Measurements from ENCODE around the gene C12orf56. TPM values are rescaled to one million over a fixed set of nuclear protein-coding genes. Genes with fewer than 3 reads are reported as not detected.
A peak's percentile ranks its signal among the peaks of the same experiment; 100 is the strongest.

The C12orf56 gene, protein sequence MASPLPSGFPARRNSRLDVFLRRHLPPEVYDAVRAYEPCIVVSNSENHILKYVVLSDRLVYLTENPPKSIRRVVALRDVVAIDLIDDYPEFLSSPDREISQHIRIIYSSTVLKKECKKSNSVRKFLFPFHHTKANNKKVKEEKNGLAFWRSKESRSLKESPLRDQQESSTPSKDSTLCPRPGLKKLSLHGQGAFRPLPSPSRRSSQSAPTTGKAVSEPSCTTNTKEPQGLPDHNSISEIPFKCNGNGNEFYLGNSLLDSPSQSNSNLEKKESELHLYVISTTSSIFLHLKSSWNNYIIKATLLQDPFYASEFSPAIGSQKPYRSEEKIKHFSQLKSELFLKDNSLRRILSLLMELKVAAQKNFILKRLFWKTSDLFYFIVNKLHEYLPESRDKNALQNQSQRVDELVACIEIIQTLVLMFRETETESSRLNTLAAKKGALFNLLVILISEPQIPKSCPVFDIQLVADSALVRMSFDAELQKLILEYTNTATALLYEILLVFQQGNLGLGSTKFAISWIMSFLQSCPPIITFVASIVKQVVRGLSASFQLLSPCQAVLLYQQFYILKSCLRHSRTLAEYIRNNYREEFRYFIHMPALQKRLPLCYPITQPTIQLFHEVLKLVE
- total RNA-seq = 9.2 TPM

DNA sequence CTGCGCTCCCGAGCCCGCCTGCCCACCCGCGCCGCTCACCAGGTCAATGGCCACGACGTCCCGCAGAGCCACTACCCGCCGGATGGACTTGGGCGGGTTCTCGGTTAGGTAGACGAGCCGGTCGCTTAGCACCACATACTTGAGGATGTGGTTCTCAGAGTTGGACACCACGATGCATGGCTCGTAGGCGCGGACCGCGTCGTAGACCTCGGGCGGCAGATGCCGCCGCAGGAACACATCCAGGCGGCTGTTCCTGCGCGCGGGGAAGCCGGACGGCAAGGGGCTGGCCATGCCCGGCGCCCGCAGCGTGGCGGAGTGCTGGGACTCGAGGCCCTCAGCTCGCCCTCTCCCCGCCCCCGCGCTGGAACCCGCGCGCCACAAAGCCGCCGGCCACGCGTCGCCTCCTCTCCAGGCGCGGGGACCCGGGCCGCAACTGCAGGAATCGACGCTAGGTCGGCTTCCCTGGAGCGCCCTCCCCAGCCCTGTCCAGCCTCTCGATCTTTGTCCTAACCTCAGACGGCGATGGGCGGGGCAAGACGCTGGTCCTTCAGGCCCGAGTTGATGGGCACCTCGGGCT is at the start of gene C12orf56:
TSS of gene C12orf56 (minus strand) at position 484 of the 577 bp plus-strand sequence. CDS start at position 291, 193 bp downstream.
- peak; percentile 34 for ATAC-seq

DNA sequence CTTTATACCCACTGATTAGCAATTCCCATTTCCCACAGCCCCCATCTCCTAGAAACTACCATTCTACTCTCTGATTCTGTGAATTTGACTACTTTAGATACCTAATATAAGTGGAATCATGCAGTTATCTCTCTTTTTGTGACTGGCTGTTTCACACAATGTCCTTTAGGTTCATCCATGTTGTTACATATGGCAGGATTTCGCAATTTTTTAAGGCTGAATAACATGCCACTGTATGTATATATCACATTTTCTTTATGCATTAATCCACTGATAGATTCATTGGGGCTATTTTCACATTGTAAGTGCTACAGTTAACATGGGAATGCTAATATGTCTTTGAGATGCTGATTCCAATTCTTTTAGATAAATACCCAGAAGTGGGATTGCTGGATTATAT is 49.5 kb upstream of the C12orf56 start:
- intact Hi-C loops (cut with DNase I) = no loop called here
- DNase-seq (ENCODE audit: low spot score) (no peak), ATAC-seq (no peak)

More for the DNA sequence above, at the start of gene C12orf56:
- peak; percentile 64 for DNase-seq (ENCODE audit: low spot score)
- intact Hi-C loops (cut with DNase I) = no loop called here

DNA sequence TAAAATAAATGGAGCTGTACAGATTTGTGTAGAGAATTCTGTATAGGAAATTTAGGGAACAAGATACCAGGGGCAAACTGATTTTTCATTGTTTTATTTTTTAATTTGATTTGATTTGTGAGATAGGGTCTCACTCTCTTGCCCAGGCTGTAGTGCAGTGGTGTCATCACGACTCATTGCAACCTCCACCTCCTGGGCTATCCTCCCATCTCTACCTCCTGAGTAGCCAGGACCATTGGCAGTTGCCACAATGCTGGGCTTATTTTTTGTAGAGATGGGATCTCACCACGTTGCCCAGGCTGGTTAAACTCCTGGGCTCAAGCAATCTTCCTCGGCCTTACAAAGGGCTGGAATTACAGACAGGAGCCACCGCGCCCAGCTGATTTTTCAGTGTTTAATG is 43.4 kb upstream of the C12orf56 start:
- DNase-seq (ENCODE audit: low spot score) (no peak), ATAC-seq (no peak)
- intact Hi-C loops (cut with DNase I) = no loop called here

DNA sequence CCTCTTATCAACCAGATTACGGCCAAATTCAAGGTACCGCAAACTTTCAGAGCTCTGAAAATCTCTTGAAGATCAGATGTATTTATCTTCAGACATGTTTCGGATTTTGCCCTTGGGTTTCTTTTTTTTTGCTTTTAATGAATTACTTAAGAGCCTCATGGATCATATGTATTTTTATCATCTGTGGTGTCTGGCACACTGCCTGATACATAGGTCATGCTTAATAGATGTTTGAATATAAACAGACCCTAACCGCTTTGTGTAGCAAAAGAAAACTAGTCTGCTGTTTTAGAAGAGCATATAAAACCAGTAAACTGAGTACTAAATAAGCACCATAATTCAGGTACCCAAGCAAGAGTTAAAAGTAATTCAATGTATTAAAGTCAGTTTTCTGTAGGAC is 41.2 kb upstream of the C12orf56 start:
- no peak for ATAC-seq
- intact Hi-C loops (cut with DNase I) = no loop called here
- DNase-seq (ENCODE audit: low spot score) = no peak

DNA sequence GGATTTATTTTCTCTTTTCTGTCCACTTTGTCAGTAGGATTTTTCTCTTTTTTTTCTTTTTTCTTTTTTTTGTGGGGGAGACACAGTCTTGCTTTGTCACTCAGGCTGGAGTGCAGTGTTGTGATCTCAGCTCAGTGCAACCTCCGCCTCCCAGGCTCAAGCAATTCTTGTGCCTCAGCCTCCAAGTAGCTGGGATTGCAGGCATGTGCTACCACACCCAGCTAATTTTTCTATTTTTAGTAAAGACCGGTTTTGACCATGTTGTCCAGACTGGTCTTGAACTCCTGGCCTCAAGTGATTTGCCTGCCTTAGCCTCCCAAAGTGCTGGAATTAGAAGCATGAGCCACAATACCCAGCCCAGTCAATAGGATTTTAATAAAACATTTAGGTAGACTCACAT is 40.3 kb upstream of the C12orf56 start:
- ATAC-seq = no peak
- intact Hi-C loops (cut with DNase I) = no loop called here
- no peak for DNase-seq (ENCODE audit: low spot score)

DNA sequence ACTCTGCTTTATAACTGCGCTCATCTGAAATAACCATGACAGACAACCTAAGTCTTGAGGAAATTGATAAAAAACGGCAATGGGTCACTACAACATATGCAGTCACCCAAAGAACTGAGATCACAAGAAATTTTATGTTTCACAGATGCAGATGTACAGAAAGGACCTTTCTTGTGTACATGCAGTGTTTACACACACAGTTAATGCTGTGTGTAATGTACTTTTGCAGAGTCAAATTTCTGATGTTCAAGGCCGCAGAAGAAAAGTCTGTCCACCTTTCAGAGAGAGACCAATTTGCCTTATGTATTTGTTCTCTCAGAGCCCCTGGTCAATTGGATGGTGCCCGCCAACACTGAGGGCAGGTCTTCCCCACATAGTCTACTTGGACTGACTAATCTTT is 38.4 kb upstream of the C12orf56 start:
- intact Hi-C loops (cut with DNase I) = no loop called here
- ATAC-seq (no peak), DNase-seq (ENCODE audit: low spot score) (no peak)

DNA sequence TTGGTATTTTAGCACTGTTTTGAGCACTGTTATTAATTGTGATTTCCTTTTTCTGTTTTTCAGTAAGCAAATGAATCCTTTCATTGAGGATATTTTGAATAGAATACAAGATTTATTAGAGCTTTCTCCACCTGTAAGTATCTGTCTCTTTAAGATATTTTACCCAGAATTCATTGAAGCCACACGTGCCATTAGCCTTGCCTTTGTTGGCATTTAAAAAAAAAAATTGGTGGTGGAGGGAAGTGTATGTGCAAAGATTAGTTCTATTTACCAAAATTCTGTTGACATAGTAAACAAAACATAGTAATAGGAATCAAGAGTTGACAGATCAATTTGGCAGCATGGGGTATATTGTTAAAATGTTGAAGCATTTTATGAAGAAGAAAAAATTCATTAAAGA is 37.4 kb upstream of the C12orf56 start:
- no peak for DNase-seq (ENCODE audit: low spot score)
- no peak for ATAC-seq
- intact Hi-C loops (cut with DNase I) = no loop called here

DNA sequence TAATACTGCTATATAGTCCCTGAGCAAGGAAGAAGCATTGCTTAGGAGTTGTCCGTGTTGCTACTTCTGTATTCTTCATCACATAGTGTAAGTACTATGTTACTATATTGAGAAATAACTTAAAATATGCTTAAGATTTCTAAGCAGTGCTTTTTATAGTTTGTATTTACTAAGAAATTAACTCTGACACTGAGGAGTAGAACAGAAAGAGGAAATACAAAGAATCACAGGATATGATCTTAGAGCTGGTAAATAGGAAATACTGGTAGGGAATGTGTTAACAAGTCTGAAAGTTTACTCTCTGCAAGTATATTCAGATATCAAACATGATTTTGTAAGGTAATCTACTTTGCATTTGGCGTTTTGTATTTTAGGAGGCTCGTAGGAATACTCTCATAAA is 29.1 kb upstream of the C12orf56 start:
- no peak for ATAC-seq
- DNase-seq (ENCODE audit: low spot score) = no peak
- intact Hi-C loops (cut with DNase I) = no loop called here

DNA sequence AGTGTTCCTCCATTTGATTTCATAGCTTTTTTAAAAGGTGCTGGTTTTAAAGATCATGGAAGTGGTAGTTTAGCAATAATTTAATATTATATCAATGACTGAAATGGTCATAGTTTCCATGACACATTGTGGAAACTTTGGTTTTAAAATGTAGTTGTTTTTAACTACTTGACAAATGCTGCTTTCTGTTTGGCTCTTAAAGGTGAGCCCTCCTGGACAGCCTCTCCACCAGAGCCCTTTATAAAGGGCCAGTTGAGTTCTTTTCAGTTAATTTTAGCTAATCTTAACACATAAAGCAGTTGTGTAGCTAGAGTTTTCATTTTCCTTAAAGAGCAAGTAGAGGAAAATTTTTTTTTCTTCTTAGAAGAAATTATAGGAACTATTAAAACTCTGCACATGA is 27.7 kb upstream of the C12orf56 start:
- DNase-seq (ENCODE audit: low spot score) (no peak), ATAC-seq (no peak)
- intact Hi-C loops (cut with DNase I) = no loop called here

DNA sequence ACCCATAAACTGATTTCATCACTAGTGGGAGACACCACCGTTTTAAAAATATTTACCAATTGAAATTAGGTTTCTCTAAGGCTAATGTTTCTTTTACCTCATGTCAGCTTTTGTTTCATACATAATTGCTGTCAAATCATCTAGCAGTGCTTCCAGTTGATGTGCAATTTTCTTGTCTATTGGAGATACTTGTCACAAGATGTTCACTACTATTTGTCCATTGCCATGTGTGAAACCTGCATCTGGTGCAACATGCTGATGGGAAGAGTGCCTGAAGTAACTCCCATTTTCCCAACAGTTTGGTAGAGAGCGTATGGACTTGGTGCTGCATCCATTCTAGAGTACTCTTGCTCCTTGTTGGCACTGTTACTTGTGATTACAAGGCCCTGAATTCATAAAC is 23.3 kb upstream of the C12orf56 start:
- no peak for DNase-seq (ENCODE audit: low spot score)
- intact Hi-C loops (cut with DNase I) = no loop called here
- no peak for ATAC-seq

DNA sequence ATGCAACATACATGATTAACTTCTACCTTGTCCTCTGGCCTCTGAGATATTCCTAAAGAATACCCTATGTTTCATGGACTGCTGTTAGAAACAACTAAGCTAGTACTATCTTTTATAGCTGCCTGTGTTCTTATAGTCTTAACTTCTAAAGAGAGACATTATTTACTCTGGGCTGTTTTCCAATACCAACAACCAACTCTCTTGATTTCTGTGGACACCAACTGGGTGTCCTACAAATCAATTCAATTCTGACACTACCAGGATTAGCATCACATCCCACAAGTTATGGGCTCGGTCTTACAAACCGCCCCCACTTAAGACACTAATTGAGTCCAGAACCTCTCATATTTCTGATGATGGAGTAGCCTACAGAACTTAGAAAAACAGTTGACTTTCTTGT is 21.9 kb upstream of the C12orf56 start:
- intact Hi-C loops (cut with DNase I) = no loop called here
- ATAC-seq (no peak), DNase-seq (ENCODE audit: low spot score) (no peak)

DNA sequence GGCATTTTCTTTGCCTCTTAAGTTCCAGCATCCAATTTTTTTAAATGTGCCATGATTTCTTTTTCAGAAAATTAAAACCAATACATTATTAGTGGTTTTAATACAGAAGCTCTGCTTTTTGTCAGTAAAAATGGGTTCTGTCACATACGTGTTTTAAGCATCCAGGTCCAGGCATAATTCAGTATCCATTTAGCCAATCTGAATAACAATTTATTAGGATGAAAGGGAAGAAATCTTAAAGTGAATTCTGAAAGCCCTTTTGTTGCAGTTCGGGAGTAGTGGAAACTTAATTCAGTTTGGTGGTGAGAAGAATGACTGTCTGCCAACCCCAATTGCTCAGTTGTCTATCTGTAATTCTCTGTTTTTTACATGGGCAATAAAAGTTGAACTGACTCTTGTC is 20.9 kb upstream of the C12orf56 start:
- DNase-seq (ENCODE audit: low spot score) (no peak), ATAC-seq (no peak)
- intact Hi-C loops (cut with DNase I) = no loop called here

DNA sequence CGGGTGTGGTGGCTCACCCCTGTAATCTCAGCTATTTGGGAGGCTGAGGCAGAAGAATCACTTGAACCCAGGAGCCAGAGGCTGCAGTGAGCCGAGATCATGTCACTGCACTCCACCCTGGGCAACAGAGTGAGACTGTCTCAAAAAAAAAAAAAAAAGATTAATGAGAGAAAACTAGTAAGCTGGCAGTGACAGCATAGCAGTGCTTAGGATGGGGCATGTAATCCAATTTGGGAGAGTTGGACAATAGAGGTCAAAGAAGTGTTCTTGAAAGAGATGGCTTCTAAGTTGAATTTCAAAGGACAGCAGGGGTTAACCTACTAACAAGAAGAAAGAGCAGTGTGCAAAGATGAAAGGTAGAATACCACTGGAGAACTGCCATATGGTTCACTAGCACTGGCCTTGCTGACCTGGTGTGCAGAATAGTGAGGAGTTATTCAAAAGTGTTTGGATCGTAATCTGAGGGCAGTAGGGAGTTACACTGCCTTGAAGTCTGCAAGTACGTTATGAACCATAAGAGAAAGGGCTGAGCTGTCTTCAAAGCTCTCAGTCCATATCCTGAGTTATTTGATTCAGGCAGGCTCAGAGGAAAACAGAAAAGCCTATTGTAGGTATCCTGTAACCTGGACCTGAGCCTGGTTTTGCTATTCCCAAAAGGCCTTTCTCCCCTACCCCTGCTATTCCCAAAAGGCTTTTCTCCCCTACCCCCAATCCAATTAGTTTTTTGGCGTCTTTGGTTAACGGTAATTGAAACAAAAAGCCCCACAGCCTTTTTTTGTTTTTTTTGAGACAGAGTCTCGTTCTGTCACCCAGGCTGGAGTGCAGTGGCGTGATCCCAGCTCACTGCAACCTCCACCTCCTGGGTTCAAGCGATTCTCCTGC is 17.0 kb upstream of the C12orf56 start:
- no peak for ATAC-seq
- intact Hi-C loops (cut with DNase I) = no loop called here
- DNase-seq (ENCODE audit: low spot score) = no peak

DNA sequence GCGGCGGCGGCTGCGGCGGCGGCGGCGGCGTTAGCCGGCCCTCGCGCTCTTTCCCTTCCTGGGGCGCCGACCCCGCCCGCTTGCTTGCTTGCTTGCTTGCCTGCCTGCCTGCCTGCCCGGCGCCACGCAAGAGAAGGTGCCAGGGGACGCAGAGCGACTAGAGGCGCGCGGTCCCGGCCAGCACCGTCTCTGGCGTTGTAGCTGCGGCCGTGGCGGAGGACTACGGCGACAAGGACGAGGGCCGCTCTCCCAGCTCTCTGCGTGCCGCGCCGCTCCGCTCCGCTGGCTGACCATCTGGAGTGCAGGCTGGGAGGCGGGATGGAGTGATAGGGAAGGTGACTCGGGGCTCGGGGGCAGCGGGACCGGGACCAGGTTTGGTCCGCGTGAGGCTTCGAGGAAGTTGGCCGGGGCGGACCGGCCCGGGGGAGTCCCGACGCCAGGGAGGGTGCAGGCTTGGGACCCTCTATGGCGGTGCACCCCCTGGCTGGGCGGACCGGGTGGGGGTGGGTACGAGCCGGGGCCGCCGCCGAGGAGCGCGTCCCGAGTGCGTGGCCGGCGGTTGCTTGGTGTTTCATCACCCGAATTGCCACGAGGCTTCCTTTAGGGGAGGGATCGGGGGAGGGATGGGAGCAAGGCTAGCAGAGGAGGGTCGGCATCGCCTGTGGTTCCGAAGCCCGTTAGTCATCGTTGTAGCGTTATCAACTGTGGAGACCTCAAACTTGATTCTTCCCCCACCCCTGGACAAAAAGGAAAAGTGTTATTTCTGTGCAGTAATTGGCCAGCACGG is 14.1 kb upstream of the C12orf56 start:
- DNase-seq (ENCODE audit: low spot score) = peak; percentile 78
- ATAC-seq = peak; percentile 63
- intact Hi-C loops (cut with DNase I) = no loop called here

DNA sequence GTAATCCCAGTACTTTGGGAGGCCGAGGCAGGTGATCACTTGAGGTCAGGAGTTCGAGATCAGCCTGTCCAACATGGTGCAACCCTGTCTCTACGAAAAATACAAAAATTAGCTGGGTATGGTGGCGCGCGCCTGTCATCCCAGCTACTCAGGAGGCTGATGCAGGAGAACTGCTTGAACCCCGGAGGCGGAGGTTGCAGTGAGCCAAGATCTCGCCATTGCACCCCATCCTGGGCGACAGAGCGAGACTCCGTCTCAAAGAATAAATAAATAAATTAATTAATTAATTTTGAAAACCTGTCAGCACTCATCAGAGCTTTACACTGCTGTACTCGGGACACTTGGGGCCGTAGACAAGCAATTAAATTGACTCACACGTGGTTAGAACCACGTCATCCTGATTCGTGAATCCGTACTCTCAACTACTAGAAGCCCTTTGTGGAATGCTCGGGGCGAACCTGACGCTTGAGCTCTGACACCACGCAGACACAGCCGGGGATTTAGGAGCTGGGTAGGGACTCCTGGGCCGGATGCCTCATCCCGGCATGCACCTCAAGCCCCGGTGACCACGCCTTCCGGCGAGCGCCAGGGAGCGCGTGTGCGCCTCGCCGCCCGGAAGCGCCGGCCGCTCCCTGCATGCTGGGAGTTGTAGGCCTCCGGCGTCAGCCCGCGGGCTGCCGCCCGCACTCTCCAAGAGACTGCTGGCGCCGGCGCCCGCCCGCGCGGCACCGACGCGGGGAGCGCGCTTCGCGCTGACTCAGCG is 13.3 kb upstream of the C12orf56 start, which contains the start of gene XPOT:
TSS of gene XPOT (plus strand) at position 686 of the 763 bp plus-strand sequence. CDS start 5,644 bp downstream, outside the sequence.
- DNase-seq (ENCODE audit: low spot score) = peak; percentile 95
- intact Hi-C loops (cut with DNase I) = no loop called here

DNA sequence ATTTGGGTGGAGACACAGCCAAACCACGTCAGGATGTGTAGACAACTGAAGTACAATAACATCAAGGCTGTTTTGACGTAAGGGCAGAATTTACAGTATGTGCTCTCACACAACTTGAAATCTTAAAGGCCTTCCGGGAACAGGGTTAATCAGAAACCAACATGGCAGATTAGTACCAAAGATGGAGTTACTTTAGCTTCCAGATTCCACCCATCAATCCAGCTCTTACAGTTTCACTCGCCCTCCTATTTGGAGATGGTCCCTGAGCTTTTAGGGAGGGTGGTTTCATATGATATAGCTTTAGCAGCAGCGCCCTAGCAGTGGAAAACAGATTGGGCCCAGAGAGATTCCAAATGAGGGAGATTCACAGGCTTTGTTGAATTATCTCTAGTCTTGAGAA is 11.6 kb upstream of the C12orf56 start:
- DNase-seq (ENCODE audit: low spot score) = no peak
- no peak for ATAC-seq
- intact Hi-C loops (cut with DNase I) = no loop called here

More for the DNA sequence above, 13.3 kb upstream of the C12orf56 start, which contains the start of gene XPOT:
- ATAC-seq = peak; percentile 99

DNA sequence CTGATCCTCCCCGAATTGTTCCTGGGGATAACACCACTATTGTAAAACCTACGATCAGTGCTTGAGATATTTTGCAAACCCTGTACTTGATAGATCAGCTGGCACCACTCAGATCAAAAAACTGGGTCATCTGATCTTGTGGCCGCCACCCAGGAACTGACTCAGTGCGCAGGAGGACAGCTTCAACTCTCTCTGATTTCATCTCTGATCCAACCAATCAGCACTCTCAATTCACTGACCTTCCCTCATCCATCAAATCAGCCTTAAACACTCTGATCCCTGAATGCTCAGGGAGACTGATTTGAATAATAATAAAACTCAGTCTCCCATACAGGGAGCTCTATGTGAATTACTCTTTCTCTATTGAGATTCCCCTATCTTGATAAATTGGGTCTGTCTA is 9.5 kb upstream of the C12orf56 start:
- DNase-seq (ENCODE audit: low spot score) = no peak
- intact Hi-C loops (cut with DNase I) = no loop called here
- ATAC-seq = no peak

DNA sequence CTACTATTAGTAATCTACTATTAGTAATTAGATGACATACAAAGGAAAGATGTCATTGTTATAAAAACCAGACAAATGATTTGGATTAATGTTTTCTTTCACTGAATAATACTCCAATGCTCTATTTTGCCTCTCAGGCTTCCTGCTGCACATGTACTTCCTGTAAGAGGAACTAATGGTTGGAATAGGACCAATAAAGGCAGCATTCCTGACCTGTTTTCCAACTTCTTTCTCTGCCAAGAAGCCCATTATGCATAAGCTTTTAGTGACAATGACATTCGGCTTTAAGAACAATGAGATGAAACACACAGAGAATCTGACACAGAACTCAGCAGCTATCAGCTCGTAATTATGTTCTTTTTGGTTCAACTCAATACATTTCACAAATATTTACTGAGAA is 5.2 kb upstream of the C12orf56 start:
- ATAC-seq = no peak
- DNase-seq (ENCODE audit: low spot score) = no peak

More for the DNA sequence above, 5.2 kb upstream of the C12orf56 start:
- intact Hi-C loops (cut with DNase I) = no loop called here
